Activated T-helper 1 cell treated with anti-CD3 and anti-CD28 coated beads, Interleukin-2, amount 50 U/mL, for 16 hours (primary cell): ENCODE data around the gene TEAD4.

ENCODE experiments used
- DNase-seq, 2 donors: peaks; one replicate each; pipeline ENCODE4 v3.0.0-alpha.2; 2020; ENCODE audit warnings: low read depth in 1 of 2, low spot score in 1 of 2

The TEAD4 gene

GRCh38 chr12:3030821-3031429, 71.7 kb downstream of the TEAD4 start:
- DNase-seq: no peak

GRCh38 chr12:3032161-3032560, 73.0 kb downstream of the TEAD4 start:
- DNase-seq: no peak

- DNase-seq: no peak
Measured at GRCh38 chr12:3032770-3033538, 73.8 kb downstream of the TEAD4 start.

- DNase-seq: no peak
Measured at GRCh38 chr12:3033539-3033867, 74.3 kb downstream of the TEAD4 start.

GRCh38 chr12:3034067-3034750, 75.0 kb downstream of the TEAD4 start:
- no peak for DNase-seq

GRCh38 chr12:3035171-3035570, 76.0 kb downstream of the TEAD4 start:
- no peak for DNase-seq

- no peak for DNase-seq
Measured at GRCh38 chr12:3035815-3036702, 76.9 kb downstream of the TEAD4 start.

- no peak for DNase-seq
Measured at GRCh38 chr12:3036901-3037600, 77.9 kb downstream of the TEAD4 start.

GRCh38 chr12:3038166-3038565, 79.0 kb downstream of the TEAD4 start:
- no peak for DNase-seq

GRCh38 chr12:3038926-3039510, 79.8 kb downstream of the TEAD4 start:
- no peak for DNase-seq

GRCh38 chr12:3040026-3040656, 80.9 kb downstream of the TEAD4 start:
- DNase-seq: no peak

- DNase-seq: no peak
Measured at GRCh38 chr12:3040663-3041544, 81.7 kb downstream of the TEAD4 start.

- no peak for DNase-seq
Measured at GRCh38 chr12:3041558-3042164, 82.5 kb downstream of the TEAD4 start.

GRCh38 chr12:3042394-3042793, 83.2 kb downstream of the TEAD4 start:
- DNase-seq: no peak

- DNase-seq: no peak
Measured at GRCh38 chr12:3042826-3043225, 83.6 kb downstream of the TEAD4 start.

GRCh38 chr12:3043406-3043805, 84.2 kb downstream of the TEAD4 start:
- no peak for DNase-seq

GRCh38 chr12:3044141-3044630, 85.0 kb downstream of the TEAD4 start:
- no peak for DNase-seq

GRCh38 chr12:3045494-3045893, 86.3 kb downstream of the TEAD4 start:
- DNase-seq: no peak
